H1 (cell line): ENCODE data around the gene PPP1R27. TPM values are rescaled to one million over a fixed set of nuclear protein-coding genes. Genes with fewer than 3 reads are reported as not detected.
A peak's percentile ranks its signal among the peaks of the same experiment; 100 is the strongest.

Source experiments
- CTCF ChIA-PET: fragments of 300-600 bp; sonication (Branson Sonifier 250); formaldehyde crosslinking; loops from one replicate; lab custom pipeline; 2021; ENCODE audit not compliant: partially characterized antibody; lab: Charles Lee
- POLR2A ChIA-PET: fragments of 300-600 bp; sonication (Branson Sonifier 250); formaldehyde crosslinking; loops from one replicate; lab custom pipeline; 2021; ENCODE audit warnings: inconsistent platforms; ENCODE audit not compliant: partially characterized antibody; lab: Charles Lee
- DNase-seq, 2 experiments: peaks; one replicate each; pipeline versions ENCODE4 v3.0.0 to v3.0.0-alpha.2; 2010 to 2022; ENCODE audit warnings: low spot score in 2 of 2, low read depth in 1 of 2, mixed read lengths in 1 of 2
- FAIRE-seq: peaks from 2 replicates; lab custom pipeline; 2011; peaks lifted over from hg19 to GRCh38; lab: Jason Lieb, UNC
- H2AFZ ChIP-seq: 2 replicates; pipeline ENCODE4 v1.8.1; 2012; ENCODE audit warnings: low read length, inconsistent platforms
- H2AK5ac ChIP-seq: 2 replicates; pipeline ENCODE4 v1.6.1; 2013; ENCODE audit warnings: low read depth, low read length
- H2BK120ac ChIP-seq: replicated peaks from 2 replicates; pipeline ENCODE3; 2013; ENCODE audit warnings: low read depth, low read length, inconsistent platforms
- H2BK12ac ChIP-seq: 2 replicates; pipeline ENCODE4 v1.6.1; 2013; ENCODE audit warnings: low read depth, low read length
- H2BK15ac ChIP-seq: 2 replicates; pipeline ENCODE4 v1.6.1; 2013; ENCODE audit warnings: low read length
- H2BK20ac ChIP-seq: 2 replicates; pipeline ENCODE4 v1.6.1; 2013; ENCODE audit warnings: low read length
- H2BK5ac ChIP-seq: 2 replicates; pipeline ENCODE4 v1.6.1; 2013; ENCODE audit warnings: low read depth, low read length
- H3K14ac ChIP-seq: 2 replicates; pipeline ENCODE4 v1.6.1; 2013; ENCODE audit warnings: inconsistent platforms; ENCODE audit not compliant: insufficient read length
- H3K18ac ChIP-seq: 2 replicates; pipeline ENCODE4 v1.6.1; 2013; ENCODE audit warnings: low read length; ENCODE audit errors: extremely low read depth
- H3K23ac ChIP-seq: 2 replicates; pipeline ENCODE4 v1.6.1; 2013; ENCODE audit warnings: inconsistent platforms; ENCODE audit not compliant: insufficient read length
- H3K23me2 ChIP-seq: 2 replicates; pipeline ENCODE4 v1.6.1; 2013; ENCODE audit warnings: low read depth, low read length
- H3K27ac ChIP-seq: 2 replicates; pipeline ENCODE4 v1.6.1; 2011; ENCODE audit warnings: low read depth, low read length, inconsistent platforms
- H3K27me3 ChIP-seq, 4 experiments: replicated peaks in 1 of 4; 1 replicate in 1 of 4; 2 replicates in 3 of 4; pipeline versions ENCODE4 v1.6.1 to v1.8.1; 2011 to 2013; ENCODE audit warnings: low read length in 3 of 4, mild to moderate bottlenecking in 3 of 4, inconsistent platforms in 2 of 4, mixed read lengths in 2 of 4, moderate library complexity in 1 of 4; ENCODE audit not compliant: control insufficient read depth in 3 of 4, insufficient read depth in 3 of 4; ENCODE audit errors: extremely low read depth in 1 of 4
- H3K36me3 ChIP-seq, 4 experiments: 2 replicates each; pipeline versions ENCODE4 v1.6.1 to v1.8.1; 2011 to 2013; ENCODE audit warnings: mild to moderate bottlenecking in 4 of 4, low read length in 3 of 4, moderate library complexity in 2 of 4, control low read depth in 1 of 4, inconsistent platforms in 1 of 4; ENCODE audit not compliant: insufficient read depth in 4 of 4, control insufficient read depth in 2 of 4
- H3K4ac ChIP-seq: replicated peaks from 2 replicates; pipeline ENCODE3; 2013; ENCODE audit warnings: low read length, low read depth, mixed read lengths, inconsistent platforms; ENCODE audit not compliant: insufficient read length
- H3K4me1 ChIP-seq, 4 experiments: replicated peaks in 1 of 4; 1 replicate in 1 of 4; 2 replicates in 3 of 4; pipeline versions ENCODE4 v1.6.1 to v1.8.1; 2011 to 2013; ENCODE audit warnings: low read length in 3 of 4, inconsistent platforms in 2 of 4, mixed read lengths in 1 of 4; ENCODE audit not compliant: insufficient read depth in 4 of 4, control insufficient read depth in 3 of 4
- H3K4me2 ChIP-seq, 2 experiments: 2 replicates each; pipeline versions ENCODE4 v1.6.1 to v1.8.1; 2011 to 2013; ENCODE audit warnings: low read depth in 2 of 2, low read length in 2 of 2, control low read depth in 1 of 2, inconsistent platforms in 1 of 2, mild to moderate bottlenecking in 1 of 2; ENCODE audit not compliant: insufficient read depth in 1 of 2
- H3K4me3 ChIP-seq, 4 experiments: fragments of 200-600, 300-600 bp in 1 of 4; sonication (generic), shearing (Covaris generic), sonication (Bioruptor Twin) in 1 of 4; 2 replicates each; pipeline versions ENCODE4 v1.5.1 to v1.8.1; 2011 to 2016; ENCODE audit warnings: low read length in 4 of 4, low read depth in 3 of 4, control low read depth in 2 of 4, inconsistent platforms in 2 of 4, mild to moderate bottlenecking in 2 of 4, mixed read lengths in 1 of 4, moderate library complexity in 1 of 4; ENCODE audit not compliant: insufficient read depth in 2 of 4; ENCODE audit errors: extremely low read depth in 1 of 4
- H3K56ac ChIP-seq: replicated peaks from 2 replicates; pipeline ENCODE3; 2013; ENCODE audit warnings: low read depth, mild to moderate bottlenecking, mixed read lengths, low read length, inconsistent platforms; ENCODE audit not compliant: insufficient read length
- H3K79me1 ChIP-seq: 2 replicates; pipeline ENCODE4 v1.6.1; 2013; ENCODE audit warnings: low read depth, low read length, control low read depth
- H3K79me2 ChIP-seq, 2 experiments: 2 replicates each; pipeline versions ENCODE4 v1.6.1 to v1.8.1; 2012 to 2013; ENCODE audit warnings: low read length in 2 of 2, mild to moderate bottlenecking in 2 of 2, inconsistent platforms in 1 of 2; ENCODE audit not compliant: insufficient read depth in 2 of 2, control insufficient read depth in 1 of 2
- H3K9ac ChIP-seq, 4 experiments: replicated peaks in 1 of 4; 1 replicate in 1 of 4; 2 replicates in 3 of 4; pipeline versions ENCODE4 v1.6.1 to v1.8.1; 2011 to 2013; ENCODE audit warnings: low read depth in 3 of 4, low read length in 3 of 4, control low read depth in 2 of 4, mild to moderate bottlenecking in 2 of 4, moderate library complexity in 2 of 4, inconsistent platforms in 1 of 4; ENCODE audit errors: extremely low read depth in 1 of 4
- H3K9me3 ChIP-seq, 2 experiments: 2 replicates each; pipeline versions ENCODE4 v1.6.1 to v1.8.1; 2012 to 2013; ENCODE audit warnings: mild to moderate bottlenecking in 2 of 2, moderate library complexity in 2 of 2, control low read depth in 1 of 2, inconsistent platforms in 1 of 2, low read depth in 1 of 2, low read length in 1 of 2, mixed read lengths in 1 of 2; ENCODE audit not compliant: insufficient read depth in 2 of 2
- H4K20me1 ChIP-seq, 2 experiments: replicated peaks in 1 of 2; 2 replicates each; pipeline versions ENCODE3 to v1.8.1; 2011 to 2013; ENCODE audit warnings: inconsistent platforms in 2 of 2, low read length in 2 of 2, mild to moderate bottlenecking in 1 of 2; ENCODE audit not compliant: insufficient read depth in 2 of 2, control insufficient read depth in 1 of 2
- H4K5ac ChIP-seq: 2 replicates; pipeline ENCODE4 v1.6.1; 2013; ENCODE audit warnings: low read length, low read depth, mixed read lengths, inconsistent platforms; ENCODE audit not compliant: insufficient read length
- H4K8ac ChIP-seq: 2 replicates; pipeline ENCODE4 v1.8.0; 2013; ENCODE audit warnings: mild to moderate bottlenecking, moderate library complexity, low read length, inconsistent platforms; ENCODE audit not compliant: insufficient read depth; ENCODE audit errors: extremely low read depth
- H4K91ac ChIP-seq: replicated peaks from 2 replicates; pipeline ENCODE3; 2013; ENCODE audit warnings: low read length, mixed read lengths, inconsistent platforms; ENCODE audit not compliant: insufficient read length
- WGBS, 2 experiments: shearing (Covaris generic) in 1 of 2; methylation state at CpG; one replicate each; pipeline versions ENCODE4 v1.1.6 to v1.1.7; 2013 to 2015; ENCODE audit warnings: low lambda C conversion rate in 2 of 2, mixed read lengths in 2 of 2, inconsistent platforms in 1 of 2, low coverage in 1 of 2, missing lambda C conversion rate in 1 of 2; ENCODE audit not compliant: insufficient replicate concordance in 2 of 2, insufficient coverage in 1 of 2, insufficient read length in 1 of 2; ENCODE audit errors: extremely low coverage in 1 of 2, missing lambda C conversion rate in 1 of 2; 5-methylcytosine and 5-hydroxymethylcytosine counted together
- polyA plus RNA-seq, 7 experiments: library from polyadenylated mRNA; depleted of rRNA in 3 of 7; stranded (reverse) in 5 of 7; unstranded in 2 of 7; fragments of >200 nt in 5 of 7; fragments of 200-250 nt in 2 of 7; gene quantifications; 1 replicate in 5 of 7; 2 replicates in 1 of 7; 4 replicates in 1 of 7; pipeline versions ENCODE4 v1.2.1 to v1.2.3, GENCODE V29; 2011 to 2013; ENCODE audit warnings: missing spikeins in 2 of 7, mixed read lengths in 2 of 7
- total RNA-seq: library from RNA; stranded (reverse); fragmentation: NEBNext Ultra II Directional; extraction: Animal tissue kit (Norgen Biotek cat#: 25700); gene quantifications from 2 replicates; pipeline ENCODE4 v1.2.1, GENCODE V29; 2021

PPP1R27 gene
- total and polyA plus RNA-seq, 2 of the 8 experiments (the other 6 are each of a cell fraction or from before 2014, with no cell fraction given): 0.27 TPM; not detected in 1

GRCh38 chr17:81858170-81858966 lies 23.5 kb upstream of the PPP1R27 start:
- H3K27me3 ChIP-seq: no peaks in the 10 kb centered on the region; a peak in 1 of 7 replicates
- 89% methylated on average over 20 of the region's 30 CpGs; no CpG with 5 or more reads in 1 of the 2 experiments for WGBS, 2 experiments
- no peak overlapping the region for H2AFZ ChIP-seq
- H3K18ac ChIP-seq: no peak overlapping the region
- H4K8ac ChIP-seq: peak overlapping the region; percentile 73; the same call in 1 of the 2 replicates
- H3K14ac ChIP-seq: no peak overlapping the region
- no peak overlapping the region for H3K27ac ChIP-seq
- no peaks in the 10 kb centered on the region for H3K9me3 ChIP-seq
- peaks cover 19 to 41% (median 28%) of the 10 kb centered on the region in 4 experiments; a peak in 7 of 8 replicates for H3K36me3 ChIP-seq
- H3K23me2 ChIP-seq: peaks cover 8% of the 10 kb centered on the region
- H3K56ac ChIP-seq: no peak overlapping the region
- no peak overlapping the region for H3K4ac ChIP-seq
- H2BK15ac ChIP-seq: no peak overlapping the region
- H3K4me1 ChIP-seq: peaks cover 0 to 5% (median 5%) of the 10 kb centered on the region in 4 experiments; a peak in 5 of 7 replicates
- H4K91ac ChIP-seq: peak overlapping the region; percentile 56
- POLR2A ChIA-PET: interaction anchor here (0.9 to 3.6 kb wide), 6 partner anchors 8 to 144 kb away, joined by 3 to 17 read pairs (median 4); partner anchors contain the start of genes ARHGDIA and PPP1R27
- H3K4me2 ChIP-seq: peak overlapping the region; percentile 79 to 92; a peak in 2 of 4 replicates
- H2BK20ac ChIP-seq: no peak overlapping the region
- CTCF ChIA-PET: interaction anchor here (0.8 to 2.7 kb wide), 4 partner anchors 11 to 123 kb away, joined by 3 to 18 read pairs (median 6); no protein-coding TSS in a partner anchor
- H3K79me1 ChIP-seq: peaks cover 17% of the 10 kb centered on the region
- H2BK5ac ChIP-seq: no peak overlapping the region
- no peak overlapping the region for H2BK12ac ChIP-seq
- no peak overlapping the region for H4K5ac ChIP-seq
- FAIRE-seq (no peak), DNase-seq (no peak)
- no peak overlapping the region for H3K23ac ChIP-seq
- no peak overlapping the region for H2AK5ac ChIP-seq
- H2BK120ac ChIP-seq: no peak overlapping the region
- 0 out of 7 replicates have a peak overlapping the region, but pooled peaks of 1 of the 4 experiments have one; percentile 4 for H3K9ac ChIP-seq
- H3K4me3 ChIP-seq: peak overlapping the region in 1 of 4 experiments; percentile 80; a peak in 1 of 8 replicates
- peaks cover 13 to 44% of the 10 kb centered on the region in 2 experiments for H3K79me2 ChIP-seq
- peaks cover 7 to 20% of the 10 kb centered on the region in 2 experiments for H4K20me1 ChIP-seq
